HCT116 (cell line): ENCODE data around the gene FOXL2. TPM values are rescaled to one million over a fixed set of nuclear protein-coding genes. Genes with fewer than 3 reads are reported as not detected.

Experiments
- ATAC-seq: fragments of 200-7000 bp; cut with Tn5 transposase; 2 replicates; pipeline ENCODE4 v1.9.1; 2020; ENCODE audit warnings: mild to moderate bottlenecking, moderate library complexity
- BruUV-seq: library from RNA; stranded (reverse); fragments of 400-500 nt; replicated peaks from 2 replicates; lab custom pipeline; 2021; lab: Mats Ljungman, UMichigan
- CTCF ChIA-PET: fragments of 300-600 bp; sonication (Branson Sonifier 250); formaldehyde crosslinking; loops from one replicate; lab custom pipeline; 2021; ENCODE audit warnings: antibody characterized with exemption; lab: Charles Lee
- POLR2A ChIA-PET: fragments of 300-600, 350-600 bp; sonication (Branson Sonifier 250); formaldehyde crosslinking; loops from one replicate; lab custom pipeline; 2021; ENCODE audit warnings: antibody characterized with exemption; lab: Charles Lee
- RAD21 ChIA-PET, 2 experiments: fragments of 300-600 bp; sonication (Branson Sonifier 250); formaldehyde crosslinking; loops; one replicate each; lab custom pipeline; 2023; ENCODE audit warnings: low total read pairs in 2 of 2; ENCODE audit not compliant: uncharacterized antibody in 2 of 2, unreplicated experiment in 2 of 2, low non-redundant PET in 1 of 2; lab: Charles Lee
- DNase-seq: peaks from one replicate; pipeline ENCODE4 v3.0.0-alpha.2; 2010; ENCODE audit warnings: low read depth, low spot score
- H2AFZ ChIP-seq: fragments of 200-600 bp; shearing (Covaris generic), sonication (generic); 2 replicates; pipeline ENCODE4 v1.6.1; 2017; ENCODE audit warnings: low read depth, mixed run types, mixed read lengths, antibody characterized with exemption, low read length; ENCODE audit not compliant: poor library complexity, severe bottlenecking
- H3K27ac ChIP-seq: 2 replicates; pipeline ENCODE4 v1.5.1; 2012; ENCODE audit warnings: low read depth, low read length
- H3K27me3 ChIP-seq: fragments of 200-600 bp; sonication (generic); 2 replicates; pipeline ENCODE4 v1.6.1; 2016; ENCODE audit warnings: mixed run types, low read length, mixed read lengths; ENCODE audit not compliant: insufficient read depth
- H3K36me3 ChIP-seq, 2 experiments: fragments of 200-500 bp in 1 of 2; fragments of 200-600 bp in 1 of 2; sonication (Bioruptor generic) in 1 of 2; sonication (generic) in 1 of 2; 2 replicates each; pipeline versions ENCODE4 v1.5.1 to v1.6.1; 2014 to 2016; ENCODE audit warnings: low read length in 2 of 2, inconsistent platforms in 1 of 2, mixed read lengths in 1 of 2, mixed run types in 1 of 2; ENCODE audit not compliant: insufficient read depth in 2 of 2, control insufficient read depth in 1 of 2
- H3K4me1 ChIP-seq, 2 experiments: fragments of 200-600 bp in 1 of 2; sonication (generic) in 1 of 2; 2 replicates each; pipeline versions ENCODE4 v1.5.1 to v1.6.1; 2012 to 2017; ENCODE audit warnings: low read length in 2 of 2, inconsistent platforms in 1 of 2, mild to moderate bottlenecking in 1 of 2, mixed read lengths in 1 of 2, mixed run types in 1 of 2, moderate library complexity in 1 of 2; ENCODE audit not compliant: insufficient read depth in 2 of 2, control insufficient read depth in 1 of 2
- H3K4me2 ChIP-seq: fragments of 200-600 bp; sonication (generic); 2 replicates; pipeline ENCODE4 v1.6.1; 2017; ENCODE audit warnings: mixed run types, low read length, mixed read lengths
- H3K4me3 ChIP-seq, 2 experiments: fragments of 200-600 bp in 1 of 2; sonication (generic) in 1 of 2; replicated peaks in 1 of 2; 2 replicates each; pipeline ENCODE4 v1.5.1; 2011 to 2016; ENCODE audit warnings: low read length in 2 of 2, control low read depth in 1 of 2, low read depth in 1 of 2, mild to moderate bottlenecking in 1 of 2, mixed read lengths in 1 of 2, mixed run types in 1 of 2
- H3K79me2 ChIP-seq: fragments of 200-600 bp; sonication (generic); 2 replicates; pipeline ENCODE4 v1.6.1; 2017; ENCODE audit warnings: mild to moderate bottlenecking, mixed run types, low read length, moderate library complexity, mixed read lengths; ENCODE audit not compliant: insufficient read depth
- H3K9ac ChIP-seq: fragments of 200-600 bp; sonication (generic); 2 replicates; pipeline ENCODE4 v1.6.1; 2016; ENCODE audit warnings: low read length, mixed read lengths
- H3K9me2 ChIP-seq: fragments of 200-600 bp; sonication (generic), shearing (Covaris generic); 2 replicates; pipeline ENCODE4 v1.6.1; 2017; ENCODE audit warnings: mixed run types, mild to moderate bottlenecking, moderate library complexity; ENCODE audit not compliant: insufficient read depth
- H3K9me3 ChIP-seq, 2 experiments: fragments of 200-500 bp in 1 of 2; fragments of 200-600 bp in 1 of 2; sonication (Bioruptor generic) in 1 of 2; sonication (generic) in 1 of 2; 2 replicates each; pipeline ENCODE4 v1.6.1; 2014 to 2017; ENCODE audit warnings: low read length in 2 of 2, mixed read lengths in 2 of 2, inconsistent platforms in 1 of 2, low read depth in 1 of 2, mild to moderate bottlenecking in 1 of 2, mixed run types in 1 of 2, moderate library complexity in 1 of 2; ENCODE audit not compliant: control insufficient read depth in 1 of 2, insufficient read depth in 1 of 2
- H4K20me1 ChIP-seq: fragments of 200-600 bp; sonication (generic), shearing (Covaris generic); 2 replicates; pipeline ENCODE4 v1.6.1; 2017; ENCODE audit warnings: mixed run types, mild to moderate bottlenecking, moderate library complexity; ENCODE audit not compliant: insufficient read depth
- CEBPB ChIP-seq: IDR thresholded peaks from 2 replicates; pipeline ENCODE4 v1.6.1; 2012; ENCODE audit warnings: low read depth
- CTCF ChIP-seq, 3 experiments: fragments of 200-600 bp in 1 of 3; sonication (generic) in 1 of 3; IDR thresholded peaks in 2 of 3; conservative IDR thresholded peaks in 1 of 3; 2 replicates each; pipeline ENCODE4 v1.5.1; 2012 to 2017; ENCODE audit warnings: low read depth in 2 of 3, low read length in 2 of 3, antibody characterized with exemption in 1 of 3, borderline replicate concordance in 1 of 3, control low read depth in 1 of 3, mild to moderate bottlenecking in 1 of 3, mixed read lengths in 1 of 3, mixed run types in 1 of 3, moderate library complexity in 1 of 3; ENCODE audit not compliant: insufficient read depth in 1 of 3
- EGR1 ChIP-seq: IDR thresholded peaks from 2 replicates; pipeline ENCODE4 v1.6.1; 2012; ENCODE audit warnings: low read depth
- EZH2 ChIP-seq: fragments of 200-600 bp; sonication (generic); IDR thresholded peaks from 2 replicates; pipeline ENCODE4 v1.6.1; 2017; ENCODE audit warnings: antibody characterized with exemption, mixed run types
- EZH2phosphoT487 ChIP-seq: fragments of 200-600 bp; IDR thresholded peaks from 2 replicates; pipeline ENCODE4 v1.6.1; 2018; ENCODE audit warnings: antibody characterized with exemption, borderline replicate concordance
- MAX ChIP-seq: IDR thresholded peaks from 2 replicates; pipeline ENCODE4 v1.6.1; 2012
- POLR2A ChIP-seq: IDR thresholded peaks from 2 replicates; pipeline ENCODE4 v1.7.0; 2011; ENCODE audit warnings: borderline replicate concordance; ENCODE audit not compliant: insufficient read depth, insufficient read length; ENCODE audit errors: extremely low read depth
- POLR2AphosphoS5 ChIP-seq: IDR thresholded peaks from 2 replicates; pipeline ENCODE4 v1.6.1; 2011; ENCODE audit warnings: mild to moderate bottlenecking, low read depth, low read length, moderate library complexity
- RAD21 ChIP-seq: IDR thresholded peaks from 2 replicates; pipeline ENCODE4 v1.6.1; 2012; ENCODE audit warnings: low read depth, mild to moderate bottlenecking
- REST ChIP-seq: IDR thresholded peaks from 2 replicates; pipeline ENCODE4 v1.6.1; 2012; ENCODE audit warnings: low read depth
- SIN3A ChIP-seq: IDR thresholded peaks from 2 replicates; pipeline ENCODE4 v1.6.1; 2012; ENCODE audit warnings: low read depth
- SP1 ChIP-seq: IDR thresholded peaks from 2 replicates; pipeline ENCODE4 v1.6.1; 2012; ENCODE audit warnings: low read depth
- SRF ChIP-seq: IDR thresholded peaks from 2 replicates; pipeline ENCODE4 v1.6.1; 2012; ENCODE audit warnings: low read depth
- TCF7L2 ChIP-seq: IDR thresholded peaks from 2 replicates; pipeline ENCODE4 v1.7.0; 2011; ENCODE audit warnings: borderline replicate concordance, inconsistent platforms; ENCODE audit not compliant: insufficient read depth, insufficient read length; ENCODE audit errors: extremely low read depth
- YY1 ChIP-seq: IDR thresholded peaks from 2 replicates; pipeline ENCODE4 v1.6.1; 2011; ENCODE audit warnings: low read length, low read depth, moderate library complexity, mild to moderate bottlenecking; ENCODE audit not compliant: insufficient replicate concordance; ENCODE audit errors: extremely low read depth
- ZBTB33 ChIP-seq: IDR thresholded peaks from 2 replicates; pipeline ENCODE4 v1.6.1; 2011; ENCODE audit warnings: mild to moderate bottlenecking, low read length, moderate library complexity; ENCODE audit not compliant: insufficient replicate concordance; ENCODE audit errors: extremely low read depth
- ZFX ChIP-seq: fragments of 450-650 bp; IDR thresholded peaks from 2 replicates; pipeline ENCODE4 v1.6.1; 2017
- ZNF274 ChIP-seq: fragments of 200-500 bp; sonication (Bioruptor generic); IDR thresholded peaks from 2 replicates; pipeline ENCODE4 v1.6.1; 2014; ENCODE audit warnings: mild to moderate bottlenecking, low read depth, low read length, inconsistent platforms
- intact Hi-C: fragments of 100-400 bp; cut with micrococcal nuclease; formaldehyde crosslinking; loops from 2 replicates; pipeline ENCODE4 v1.10.0; 2022
- total RNA-seq: library from RNA; stranded (reverse); gene quantifications from one replicate; pipeline ENCODE4 v1.2.1, GENCODE V29; 2021; ENCODE audit not compliant: unreplicated experiment

Gene FOXL2
- total RNA-seq, 1 experiment from 2014 or later = not detected

- CTCF ChIA-PET = no interaction called here
- no peaks in the 10 kb centered on the region for H3K79me2 ChIP-seq
- no peak overlapping the region for H3K27ac ChIP-seq
- no TSS peak for BruUV-seq
- H3K9me2 ChIP-seq = no peaks in the 10 kb centered on the region
- RAD21 ChIA-PET = no interaction called here
- TF ChIP-seq MAX (no peak), EZH2 (no peak), CEBPB (no peak), CTCF (IDR thresholded peaks at IDR 0.05 in 2 of 3, conservative IDR thresholded peaks at IDR 0.05 in 1 of 3; ENCODE audit: borderline replicate concordance in 1 of 3, insufficient read depth in 1 of 3, low read depth in 2 of 3, low read length in 2 of 3) (no peak), TCF7L2 (no peak), POLR2A (no peak), ZFX (no peak), EGR1 (no peak), SRF (no peak), SIN3A (no peak), SP1 (no peak), RAD21 (no peak), ZNF274 (no peak), POLR2AphosphoS5 (no peak), YY1 (no peak), EZH2phosphoT487 (no peak), ZBTB33 (no peak), REST (no peak)
- intact Hi-C loops = no loop called here
- no peak overlapping the region for H3K9ac ChIP-seq
- no peaks in the 10 kb centered on the region for H4K20me1 ChIP-seq
- no peaks in the 10 kb centered on the region for H3K9me3 ChIP-seq
- no peaks in the 10 kb centered on the region for H3K36me3 ChIP-seq
- H3K4me2 ChIP-seq = no peak overlapping the region
- no peak overlapping the region for H2AFZ ChIP-seq
- no peaks in the 10 kb centered on the region for H3K4me1 ChIP-seq
- POLR2A ChIA-PET = no interaction called here
- ATAC-seq = no peak
- H3K4me3 ChIP-seq = no peak overlapping the region
- H3K27me3 ChIP-seq = no peaks in the 10 kb centered on the region
- no peak for DNase-seq
Measured at GRCh38 chr3:138987181-138987580, 40.2 kb upstream of the FOXL2 start.
